B cell (primary cell): Measurements from ENCODE around the gene CHRNA4. TPM values are rescaled to one million over a fixed set of nuclear protein-coding genes. Genes with fewer than 3 reads are reported as not detected.

Experiments
- ATAC-seq: fragments of 200-7000 bp; cut with Tn5 transposase; one replicate; pipeline ENCODE4 v1.10.0; 2021; ENCODE audit warnings: low read depth, mild to moderate bottlenecking, moderate number of reproducible peaks, moderate library complexity
- CTCF ChIA-PET: fragments of 350-600 bp; sonication (Branson Sonifier 250); formaldehyde crosslinking; loops from one replicate; lab custom pipeline; 2021; ENCODE audit warnings: antibody characterized with exemption, inconsistent platforms; lab: Charles Lee
- POLR2A ChIA-PET: fragments of 350-600 bp; sonication (Branson Sonifier 250); formaldehyde crosslinking; loops from one replicate; lab custom pipeline; 2021; ENCODE audit warnings: antibody characterized with exemption; lab: Charles Lee
- DNase-seq: peaks from one replicate; pipeline ENCODE4 v3.0.0; 2013
- H2AFZ ChIP-seq: 2 replicates; pipeline ENCODE4 v1.6.1; 2012; ENCODE audit warnings: mild to moderate bottlenecking, low read depth, low read length; ENCODE audit not compliant: insufficient read depth, poor library complexity, severe bottlenecking
- H3K27ac ChIP-seq, 2 donors: 1 replicate in 1 of 2; 2 replicates in 1 of 2; pipeline ENCODE4 v1.5.1; 2012 to 2013; ENCODE audit warnings: low read length in 2 of 2, mild to moderate bottlenecking in 2 of 2, moderate library complexity in 1 of 2
- H3K27me3 ChIP-seq, 4 experiments: fragments of 200-600 bp in 1 of 4; sonication (generic) in 1 of 4; replicated peaks in 1 of 4; 1 replicate in 2 of 4; 2 replicates in 2 of 4; pipeline versions ENCODE4 v1.6.1 to v1.7.0; 2013 to 2016; ENCODE audit warnings: low read length in 3 of 4, mild to moderate bottlenecking in 2 of 4, mixed read lengths in 1 of 4, moderate library complexity in 1 of 4; ENCODE audit not compliant: insufficient read depth in 4 of 4, control insufficient read depth in 3 of 4; ENCODE audit errors: control extremely low read depth in 1 of 4
- H3K36me3 ChIP-seq, 2 experiments: replicated peaks in 1 of 2; 1 replicate in 1 of 2; 2 replicates in 1 of 2; pipeline versions ENCODE4 v1.6.1 to v1.7.1; 2013; ENCODE audit warnings: low read length in 1 of 2; ENCODE audit not compliant: insufficient read depth in 2 of 2, control insufficient read depth in 1 of 2; ENCODE audit errors: control extremely low read depth in 1 of 2, extremely low read depth in 1 of 2
- H3K4me1 ChIP-seq, 2 donors: fragments of 200-600 bp in 1 of 2; sonication (generic) in 1 of 2; 1 replicate in 1 of 2; 2 replicates in 1 of 2; pipeline versions ENCODE4 v1.5.1 to v1.6.1; 2013 to 2017; ENCODE audit warnings: low read length in 2 of 2; ENCODE audit not compliant: control insufficient read depth in 2 of 2, insufficient read depth in 2 of 2
- H3K4me2 ChIP-seq: replicated peaks from 2 replicates; pipeline ENCODE3; 2012; ENCODE audit warnings: mild to moderate bottlenecking, low read depth, low read length; ENCODE audit not compliant: poor library complexity, severe bottlenecking
- H3K4me3 ChIP-seq, 5 experiments: fragments of 200-600 bp in 1 of 5; sonication (generic) in 1 of 5; 1 replicate in 3 of 5; 2 replicates in 2 of 5; pipeline versions ENCODE4 v1.5.1 to v1.7.0; 2011 to 2016; ENCODE audit warnings: low read length in 4 of 5, mild to moderate bottlenecking in 4 of 5, low read depth in 2 of 5, control low read depth in 1 of 5, moderate library complexity in 1 of 5; ENCODE audit not compliant: insufficient read depth in 1 of 5; ENCODE audit errors: control extremely low read depth in 1 of 5, extremely low read depth in 1 of 5
- H3K79me2 ChIP-seq: fragments of 200-600 bp; sonication (generic); one replicate; pipeline ENCODE4 v1.6.0; 2016; ENCODE audit warnings: low read length; ENCODE audit not compliant: control insufficient read depth, insufficient read depth
- H3K9ac ChIP-seq: fragments of 200-600 bp; sonication (generic); 2 replicates; pipeline ENCODE4 v1.6.1; 2017; ENCODE audit warnings: mild to moderate bottlenecking, low read length, moderate library complexity
- H3K9me3 ChIP-seq, 3 donors: one replicate each; pipeline versions ENCODE4 v1.6.1 to v1.7.1; 2013; ENCODE audit warnings: low read length in 2 of 3; ENCODE audit not compliant: control insufficient read depth in 2 of 3, insufficient read depth in 1 of 3; ENCODE audit errors: control extremely low read depth in 1 of 3
- H4K20me1 ChIP-seq: 2 replicates; pipeline ENCODE4 v1.6.0; 2012; ENCODE audit warnings: mild to moderate bottlenecking, low read length; ENCODE audit not compliant: insufficient read depth, control insufficient read depth, poor library complexity, severe bottlenecking
- H3K27ac Mint-ChIP-seq: one replicate; pipeline ENCODE4 v1.8.0; 2021; ENCODE audit warnings: mixed read lengths
- H3K27me3 Mint-ChIP-seq: one replicate; pipeline ENCODE4 v1.8.0; 2021; ENCODE audit warnings: mixed read lengths
- H3K4me1 Mint-ChIP-seq: one replicate; pipeline ENCODE4 v1.8.0; 2021; ENCODE audit warnings: mixed read lengths
- H3K4me3 Mint-ChIP-seq: one replicate; pipeline ENCODE4 v1.8.0; 2021; ENCODE audit warnings: mixed read lengths
- H3K9me3 Mint-ChIP-seq: one replicate; pipeline ENCODE4 v1.8.0; 2022; ENCODE audit warnings: mixed read lengths; ENCODE audit not compliant: insufficient read depth
- EZH2 ChIP-seq: IDR thresholded peaks from 2 replicates; pipeline ENCODE4 v1.6.1; 2012; ENCODE audit warnings: borderline replicate concordance, low read depth, mild to moderate bottlenecking, moderate library complexity, low read length; ENCODE audit not compliant: insufficient read depth, poor library complexity, severe bottlenecking
- WGBS: methylation state at CpG from one replicate; pipeline ENCODE4 v1.1.5; 2013; ENCODE audit warnings: missing lambda C conversion rate; ENCODE audit not compliant: insufficient coverage; 5-methylcytosine and 5-hydroxymethylcytosine counted together
- intact Hi-C: fragments of 100-400 bp; cut with micrococcal nuclease; formaldehyde crosslinking; loops from one replicate; pipeline ENCODE4 v1.10.0; 2022
- polyA minus RNA-seq: library from RNA; depleted of rRNA, polyadenylated mRNA; stranded (reverse); fragments of >200 nt; gene quantifications from 2 replicates; pipeline ENCODE4 v1.2.3, GENCODE V29; 2012
- polyA plus RNA-seq: library from polyadenylated mRNA; depleted of rRNA; stranded (reverse); fragments of >200 nt; gene quantifications from 2 replicates; pipeline ENCODE4 v1.2.3, GENCODE V29; 2012
- total RNA-seq, 2 donors: library from RNA; stranded (reverse); fragments of 120-200 nt in 1 of 2; gene quantifications; 1 replicate in 1 of 2; 2 replicates in 1 of 2; pipeline versions ENCODE4 v1.2.3 to v1.2.4, GENCODE V29; 2013 to 2022
- TF ChIP-seq, protein P1 (sequence below): fragments of 200-600 bp; IDR thresholded peaks from one replicate; pipeline ENCODE4 v1.8.0; 2022; ENCODE audit warnings: antibody characterized with exemption, mild to moderate bottlenecking

CHRNA4 gene
- total RNA-seq (not detected in 2 replicates), polyA plus RNA-seq (not detected in 2 replicates), polyA minus RNA-seq (0.07 TPM in 1 of 2 replicates, not detected in the other)
- 0.02 TPM for total RNA-seq (2013)

DNA sequence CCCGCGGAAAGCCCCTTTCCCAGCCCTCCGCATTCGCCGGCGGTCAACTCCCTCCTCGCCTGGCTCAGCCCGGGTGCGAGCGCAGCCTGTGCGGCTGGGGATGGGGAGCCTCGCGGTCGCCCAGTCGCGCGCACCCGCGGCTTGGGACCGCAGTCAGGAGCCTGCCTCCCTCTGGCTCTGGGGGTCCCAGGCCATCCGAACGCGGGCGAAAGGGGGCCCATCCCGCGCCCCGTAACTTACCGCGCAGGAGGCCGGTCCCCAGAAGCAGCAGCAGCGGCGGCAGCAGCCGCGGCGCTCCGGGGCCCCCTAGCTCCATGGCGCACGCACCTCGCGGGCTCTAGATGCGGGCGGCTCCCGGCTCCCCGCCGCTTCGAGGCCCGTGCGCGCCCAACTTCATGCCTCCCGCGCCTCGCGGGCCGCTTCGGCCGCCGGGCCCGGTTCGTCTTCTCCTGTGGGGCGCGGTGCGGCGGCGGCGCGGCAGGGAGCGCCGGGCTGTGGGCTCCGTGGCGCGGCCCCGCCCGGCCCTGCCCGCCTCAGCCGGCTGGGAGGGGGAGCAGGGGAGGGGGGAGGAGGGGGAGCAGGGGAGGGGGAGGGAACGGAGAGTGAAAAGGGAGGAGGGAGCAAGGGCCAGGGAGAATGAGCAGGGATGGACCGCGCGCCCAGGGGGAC is at the start of gene CHRNA4:
CHRNA4 (minus strand) TSS at position 500 of the 669 bp plus-strand sequence; CDS start at position 316, 184 bp downstream.
- Histone ChIP-seq H4K20me1 (no peaks in the 10 kb centered on the region), H2AFZ (no peak within 1 kb of the TSS), H3K4me2 (no peak within 1 kb of the TSS), H3K4me3 (no peak within 1 kb of the TSS), H3K79me2 (no peaks in the 10 kb centered on the region), H3K4me1 (peaks cover 0 to 9% of the 10 kb centered on the region in 2 donors), H3K27ac (no peak within 1 kb of the TSS), H3K9me3 (peaks cover 0 to 19% (median 0%) of the 10 kb centered on the region in 3 donors), H3K27me3 (peaks cover 0 to 45% (median 7%) of the 10 kb centered on the region in 4 experiments), H3K9ac (no peak within 1 kb of the TSS), H3K36me3 (no peaks in the 10 kb centered on the region)
- no peaks in the 10 kb centered on the region for H3K9me3 Mint-ChIP-seq
- 7% methylated on average over 59 of the region's 79 CpGs for WGBS
- ATAC-seq (no peak), DNase-seq (no peak)
- intact Hi-C loops: no loop called here
- ChIA-PET CTCF (no interaction called here), POLR2A (no interaction called here)
- peaks cover 17% of the 10 kb centered on the region for H3K27me3 Mint-ChIP-seq
- H3K27ac Mint-ChIP-seq: no peak within 1 kb of the TSS
- TF ChIP-seq, protein P1, sequence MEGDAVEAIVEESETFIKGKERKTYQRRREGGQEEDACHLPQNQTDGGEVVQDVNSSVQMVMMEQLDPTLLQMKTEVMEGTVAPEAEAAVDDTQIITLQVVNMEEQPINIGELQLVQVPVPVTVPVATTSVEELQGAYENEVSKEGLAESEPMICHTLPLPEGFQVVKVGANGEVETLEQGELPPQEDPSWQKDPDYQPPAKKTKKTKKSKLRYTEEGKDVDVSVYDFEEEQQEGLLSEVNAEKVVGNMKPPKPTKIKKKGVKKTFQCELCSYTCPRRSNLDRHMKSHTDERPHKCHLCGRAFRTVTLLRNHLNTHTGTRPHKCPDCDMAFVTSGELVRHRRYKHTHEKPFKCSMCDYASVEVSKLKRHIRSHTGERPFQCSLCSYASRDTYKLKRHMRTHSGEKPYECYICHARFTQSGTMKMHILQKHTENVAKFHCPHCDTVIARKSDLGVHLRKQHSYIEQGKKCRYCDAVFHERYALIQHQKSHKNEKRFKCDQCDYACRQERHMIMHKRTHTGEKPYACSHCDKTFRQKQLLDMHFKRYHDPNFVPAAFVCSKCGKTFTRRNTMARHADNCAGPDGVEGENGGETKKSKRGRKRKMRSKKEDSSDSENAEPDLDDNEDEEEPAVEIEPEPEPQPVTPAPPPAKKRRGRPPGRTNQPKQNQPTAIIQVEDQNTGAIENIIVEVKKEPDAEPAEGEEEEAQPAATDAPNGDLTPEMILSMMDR: no peak
- TF ChIP-seq EZH2: no peak
- H3K4me3 Mint-ChIP-seq: no peak within 1 kb of the TSS
- H3K4me1 Mint-ChIP-seq: peaks cover 4% of the 10 kb centered on the region

- H3K4me1 ChIP-seq: no peaks in the 10 kb centered on the region
- H3K9me3 Mint-ChIP-seq: no peaks in the 10 kb centered on the region
- H3K27ac Mint-ChIP-seq: no peak overlapping the region
- POLR2A ChIA-PET: no interaction called here
- H3K27ac ChIP-seq: no peak overlapping the region
- H3K4me3 Mint-ChIP-seq: no peak overlapping the region
- H3K9ac ChIP-seq: no peak overlapping the region
- H3K27me3 Mint-ChIP-seq: peaks cover 3% of the 10 kb centered on the region
- H4K20me1 ChIP-seq: no peaks in the 10 kb centered on the region
- 94% methylated on average over 16 of the region's 23 CpGs for WGBS
- H3K4me3 ChIP-seq: no peak overlapping the region
- DNase-seq: no peak
- H3K27me3 ChIP-seq: peaks cover 0 to 3% (median 0%) of the 10 kb centered on the region in 4 experiments
- H2AFZ ChIP-seq: no peak overlapping the region
- H3K9me3 ChIP-seq: peaks cover 0 to 19% (median 0%) of the 10 kb centered on the region in 3 donors
- intact Hi-C loops: no loop called here
- no peaks in the 10 kb centered on the region for H3K36me3 ChIP-seq
- ATAC-seq: no peak
- no peaks in the 10 kb centered on the region for H3K79me2 ChIP-seq
- TF ChIP-seq, protein P1: no peak
- TF ChIP-seq EZH2: no peak
- H3K4me1 Mint-ChIP-seq: no peaks in the 10 kb centered on the region
- CTCF ChIA-PET: no interaction called here
- no peak overlapping the region for H3K4me2 ChIP-seq
Measured at GRCh38 chr20:63409834-63410435, 48.8 kb upstream of the CHRNA4 start.
